Measurements from ENCODE around the gene LZTFL1.
A peak's percentile ranks its signal among the peaks of the same experiment; 100 is the strongest.

LZTFL1 gene

DNA sequence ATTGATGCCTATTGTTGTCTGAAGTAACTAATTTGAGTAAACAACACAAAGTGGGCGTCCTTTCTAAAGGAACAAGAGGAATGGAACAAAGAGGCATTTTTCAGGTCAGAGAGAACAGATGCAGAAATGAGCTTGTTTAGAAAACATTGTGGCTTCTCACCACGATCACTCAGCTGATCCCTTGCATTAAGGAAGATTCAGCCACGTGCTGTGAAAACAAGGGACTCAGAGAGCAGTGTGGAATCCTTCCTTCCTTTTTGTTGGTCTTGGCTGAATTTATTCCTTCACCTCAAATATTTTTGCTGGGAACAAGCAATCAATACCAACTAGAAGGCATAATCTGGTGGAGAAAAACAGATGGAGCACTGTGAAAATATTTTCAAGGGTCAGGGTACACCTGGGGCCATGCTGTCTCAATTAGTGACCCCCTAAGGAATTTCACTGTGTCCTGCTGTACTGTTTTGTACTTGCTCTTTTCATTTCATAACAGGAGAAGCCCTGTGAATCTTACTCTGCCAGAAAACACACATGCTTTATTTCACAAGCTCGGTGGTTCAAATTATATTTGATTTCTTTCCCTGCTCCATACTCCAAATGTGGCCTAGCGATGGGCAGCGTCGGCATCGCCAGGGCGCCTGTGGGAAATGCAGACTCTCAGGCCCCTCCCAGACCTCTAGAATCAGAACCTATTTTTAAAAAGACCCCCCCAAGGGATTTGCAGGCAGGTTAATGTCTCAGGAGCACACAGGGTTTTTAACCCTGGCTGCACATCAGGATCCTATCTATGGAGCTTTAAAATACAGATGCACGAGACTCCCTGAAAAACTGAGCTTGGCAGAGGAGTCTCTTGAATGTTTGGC, 34.0 kb downstream of the LZTFL1 start:
- peak; percentile 29 for DNase-seq (ENCODE audit: low spot score)

GRCh38 chr3:45807133-45807532, 34.8 kb downstream of the LZTFL1 start:
- no peak for DNase-seq (ENCODE audit: low spot score)

GRCh38 chr3:45806072-45806471, 35.8 kb downstream of the LZTFL1 start:
- DNase-seq (ENCODE audit: low spot score), result no peak

GRCh38 chr3:45803252-45803935, 38.5 kb downstream of the LZTFL1 start:
- no peak for DNase-seq (ENCODE audit: low spot score)

DNA sequence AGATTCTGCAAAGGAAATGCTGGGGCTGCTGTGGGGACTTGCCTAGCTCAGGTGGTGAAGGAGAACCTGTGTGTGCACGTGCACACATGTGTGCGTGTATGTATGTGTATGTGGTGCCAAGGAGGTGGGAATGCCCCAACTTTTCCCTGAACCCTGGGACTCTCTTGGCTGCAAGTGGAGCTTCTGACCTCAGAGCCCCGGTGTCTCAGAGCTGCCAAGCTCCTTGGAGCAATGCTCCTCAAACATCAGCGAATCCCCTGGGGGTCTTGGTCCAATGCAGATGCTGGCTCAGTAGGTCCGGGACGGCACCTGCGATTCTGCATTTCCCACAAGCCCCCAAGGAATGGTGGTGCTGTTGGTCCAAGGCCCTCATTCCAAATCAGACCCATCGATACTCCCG, 39.8 kb downstream of the LZTFL1 start:
- DNase-seq (ENCODE audit: low spot score), result no peak

DNA sequence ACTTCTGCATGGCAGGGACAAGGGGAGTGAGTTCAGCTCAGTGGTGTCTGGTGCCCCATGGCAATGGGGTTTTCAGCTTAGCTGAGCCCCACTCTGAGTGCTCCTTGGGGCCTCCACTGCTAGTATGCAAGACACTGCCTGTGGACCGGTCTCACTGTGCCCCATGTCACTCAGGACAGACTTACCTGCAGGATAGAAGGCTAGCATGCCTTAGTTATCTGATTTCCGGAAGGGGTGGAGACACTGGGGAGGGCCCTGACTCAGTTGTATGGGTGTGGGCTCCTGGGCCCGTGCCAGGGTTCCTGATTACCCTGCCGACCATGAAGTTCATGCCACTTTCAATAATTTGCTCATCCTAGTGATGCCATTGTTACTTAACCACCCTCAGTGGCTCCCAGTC, 41.3 kb downstream of the LZTFL1 start:
- DNase-seq (ENCODE audit: low spot score), result no peak

- no peak for DNase-seq (ENCODE audit: low spot score)
Observed at GRCh38 chr3:45799586-45799985, 42.3 kb downstream of the LZTFL1 start.

- DNase-seq (ENCODE audit: low spot score), result no peak
Observed at GRCh38 chr3:45798034-45798433, 43.9 kb downstream of the LZTFL1 start.

DNA sequence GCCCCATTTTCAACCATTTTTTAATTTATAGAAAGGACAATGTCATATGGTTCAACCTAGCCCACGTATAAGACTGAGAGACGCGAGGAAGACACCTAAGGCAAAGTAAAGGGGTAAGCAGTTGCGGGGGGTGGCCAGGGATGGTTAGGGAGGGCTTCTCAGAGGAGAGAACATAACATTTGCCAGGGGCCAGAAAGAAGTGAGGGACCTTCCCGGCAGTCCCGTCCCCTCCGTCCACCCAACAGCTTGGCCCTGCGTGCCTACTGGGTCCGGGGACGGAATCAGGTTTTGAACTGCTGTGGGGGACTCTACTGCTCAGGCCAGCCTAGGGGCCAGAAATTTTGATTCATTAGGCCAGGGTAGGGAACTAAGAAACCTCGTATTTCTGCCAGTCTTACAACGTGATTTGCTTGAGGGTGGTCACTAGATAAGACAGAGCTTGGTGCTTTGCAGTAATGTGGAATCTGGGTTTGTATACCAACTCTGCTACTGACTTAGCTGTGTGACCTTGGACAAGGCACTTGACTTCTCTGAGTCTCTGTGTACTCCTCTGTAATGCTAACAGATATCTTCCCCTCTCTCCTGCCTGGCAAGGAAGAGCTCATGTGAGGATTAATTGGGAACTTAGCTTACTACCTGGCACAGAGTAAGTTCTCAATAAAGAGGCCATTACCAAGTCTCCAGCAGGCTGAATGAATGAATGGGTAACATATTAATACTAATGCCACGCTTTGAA, 44.8 kb downstream of the LZTFL1 start:
- no peak for DNase-seq (ENCODE audit: low spot score)

- no peak for DNase-seq (ENCODE audit: low spot score)
Observed at GRCh38 chr3:45795882-45796765, 45.8 kb downstream of the LZTFL1 start, which contains the start of gene SLC6A20. TSS of gene SLC6A20 (minus strand) at chr3:45796536. CDS start at chr3:45796419, 117 bp downstream.

DNA sequence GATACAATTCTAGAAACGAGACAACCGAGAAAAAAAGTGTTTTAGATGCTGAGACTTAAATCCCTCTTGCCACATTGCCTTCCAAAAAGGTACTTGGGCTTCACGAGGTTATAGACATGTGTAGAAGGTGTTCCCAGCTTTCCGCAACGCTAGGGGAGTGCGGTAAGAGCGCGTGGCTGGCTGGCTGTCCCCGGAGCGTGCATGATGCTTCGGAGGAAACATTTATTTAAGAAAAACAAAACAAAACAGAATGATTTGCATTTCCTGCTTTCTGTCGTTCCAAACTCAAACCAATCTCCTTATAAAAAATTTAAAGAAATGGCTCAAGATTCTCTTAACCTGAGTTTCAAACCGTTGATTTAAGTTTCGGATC, 46.4 kb downstream of the LZTFL1 start:
- DNase-seq (ENCODE audit: low spot score), result no peak

DNA sequence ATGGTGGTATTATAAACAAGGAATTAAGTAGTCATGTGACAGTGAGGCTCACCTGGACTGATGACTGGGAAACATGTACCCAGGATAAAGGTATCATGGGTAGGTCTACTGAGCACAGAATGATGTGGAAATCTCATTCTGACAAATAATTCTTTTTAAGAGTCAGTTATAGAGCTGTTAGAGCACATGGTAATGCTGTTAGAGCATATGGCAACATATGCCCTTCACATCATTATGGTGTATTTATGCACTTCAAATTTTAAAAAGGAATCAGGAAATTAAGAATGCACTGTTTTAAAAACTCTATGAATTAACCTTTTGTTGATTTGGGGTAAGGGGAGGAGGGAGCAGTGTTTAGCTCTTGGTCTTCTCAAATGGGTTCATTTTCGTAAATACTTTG, 47.3 kb downstream of the LZTFL1 start:
- no peak for DNase-seq (ENCODE audit: low spot score)

GRCh38 chr3:45794177-45794560, 47.8 kb downstream of the LZTFL1 start:
- DNase-seq (ENCODE audit: low spot score), result no peak

DNA sequence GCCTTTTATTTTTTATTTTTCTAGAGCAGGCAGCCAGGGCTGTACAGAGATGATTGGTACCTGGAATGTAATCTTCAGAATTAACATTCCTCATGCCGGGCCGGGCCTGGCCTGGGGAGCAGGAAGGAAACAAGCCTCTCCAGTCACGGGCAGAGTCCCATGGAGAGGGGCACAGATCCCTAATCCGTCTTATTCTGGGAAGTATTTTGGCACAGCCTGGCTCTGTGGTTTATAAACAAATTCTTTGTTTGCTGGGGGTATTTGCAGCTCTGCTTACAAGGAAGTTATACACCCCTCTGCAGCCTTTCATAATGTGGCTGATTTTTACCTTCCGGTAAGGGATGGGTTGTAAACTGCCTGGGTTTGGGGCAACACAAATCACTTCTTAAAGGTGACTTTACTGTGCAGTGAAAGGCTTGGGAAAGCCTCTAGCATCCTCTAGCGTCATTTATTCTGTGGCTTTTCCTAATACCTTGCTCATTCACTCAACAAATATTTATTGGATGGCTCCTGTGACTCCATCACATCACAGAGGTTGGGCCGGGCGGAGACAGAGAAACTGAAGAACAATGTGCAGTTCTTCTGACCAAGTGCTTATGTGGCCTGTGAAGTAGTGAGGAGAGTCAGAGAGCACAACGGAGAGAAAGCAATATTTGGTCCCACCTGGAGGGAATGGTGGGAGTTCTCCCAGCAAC, 48.3 kb downstream of the LZTFL1 start:
- no peak for DNase-seq (ENCODE audit: low spot score)

DNA sequence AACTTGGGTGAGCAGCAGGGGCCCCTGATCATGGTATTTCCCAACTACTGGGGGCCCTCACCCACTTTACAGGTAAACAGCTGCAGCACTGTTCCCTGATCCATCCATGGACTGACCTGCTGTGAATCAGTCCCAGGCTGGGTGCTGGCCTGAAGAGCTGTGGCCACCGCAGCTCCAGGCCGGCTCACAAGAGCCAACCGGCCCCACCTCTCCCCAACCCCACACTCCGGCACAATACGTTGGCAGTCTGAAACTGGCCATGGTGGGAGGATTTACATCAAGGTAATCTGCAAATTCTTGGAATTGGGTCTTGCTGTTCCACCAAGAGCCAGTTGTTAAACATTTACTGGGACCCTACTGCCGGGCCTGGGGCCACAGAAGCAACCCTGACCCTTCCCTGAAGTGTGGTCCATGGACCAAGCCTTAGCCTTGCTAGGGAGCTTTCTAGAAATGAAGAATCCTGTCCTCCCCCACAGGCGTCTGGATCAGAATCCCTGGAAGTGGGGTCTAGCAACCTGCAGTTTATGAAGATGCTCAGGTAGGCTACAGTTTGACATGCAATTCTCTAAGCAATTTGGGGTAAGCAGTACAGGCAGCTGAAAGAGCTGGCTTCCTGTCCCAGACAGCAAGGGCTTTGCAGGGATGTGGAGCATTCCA, 49.3 kb downstream of the LZTFL1 start:
- no peak for DNase-seq (ENCODE audit: low spot score)

DNA sequence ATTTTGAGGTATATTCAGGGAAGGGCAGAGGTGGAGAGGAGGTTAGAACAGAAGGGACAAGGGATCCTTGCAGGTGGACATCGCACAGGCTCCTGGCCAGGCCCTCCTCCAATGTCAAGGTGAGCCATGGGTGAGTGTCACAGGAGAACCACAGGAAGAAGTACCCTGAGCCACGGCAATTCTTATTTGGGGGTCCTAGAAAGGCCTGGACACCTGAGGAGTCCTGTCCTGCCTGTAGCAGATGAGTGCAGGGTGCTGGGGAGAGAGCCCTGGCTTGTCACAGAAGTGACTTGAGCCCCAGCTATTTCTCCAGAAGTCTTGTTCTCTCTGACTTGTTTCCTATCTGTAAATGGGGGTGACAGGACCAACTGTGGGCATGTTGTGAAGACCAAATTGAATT, 49.9 kb downstream of the LZTFL1 start:
- DNase-seq (ENCODE audit: low spot score), result no peak

DNA sequence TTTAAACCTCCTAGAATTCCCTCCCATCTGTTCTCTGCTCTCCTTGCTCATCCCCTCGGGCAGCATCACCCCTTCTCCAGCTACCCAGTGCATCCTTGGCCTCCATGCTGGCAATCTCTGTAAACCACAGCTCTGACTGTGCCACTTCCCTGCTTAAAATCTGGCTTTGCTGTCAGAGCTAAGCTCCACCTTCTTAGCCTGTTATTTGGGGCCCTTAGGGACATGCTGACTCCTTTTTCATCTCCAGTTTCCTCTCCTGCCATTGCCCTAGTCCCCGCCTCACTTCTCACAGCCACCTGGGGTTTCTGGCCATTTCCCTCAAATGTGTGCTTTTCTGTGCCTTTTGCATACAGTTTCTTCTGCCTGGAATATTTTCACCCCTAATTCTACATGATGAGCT, 51.3 kb downstream of the LZTFL1 start:
- no peak for DNase-seq (ENCODE audit: low spot score)

GRCh38 chr3:45789235-45789812, 52.6 kb downstream of the LZTFL1 start:
- DNase-seq (ENCODE audit: low spot score), result no peak

GRCh38 chr3:45787551-45787950, 54.4 kb downstream of the LZTFL1 start:
- DNase-seq (ENCODE audit: low spot score), result no peak

DNA sequence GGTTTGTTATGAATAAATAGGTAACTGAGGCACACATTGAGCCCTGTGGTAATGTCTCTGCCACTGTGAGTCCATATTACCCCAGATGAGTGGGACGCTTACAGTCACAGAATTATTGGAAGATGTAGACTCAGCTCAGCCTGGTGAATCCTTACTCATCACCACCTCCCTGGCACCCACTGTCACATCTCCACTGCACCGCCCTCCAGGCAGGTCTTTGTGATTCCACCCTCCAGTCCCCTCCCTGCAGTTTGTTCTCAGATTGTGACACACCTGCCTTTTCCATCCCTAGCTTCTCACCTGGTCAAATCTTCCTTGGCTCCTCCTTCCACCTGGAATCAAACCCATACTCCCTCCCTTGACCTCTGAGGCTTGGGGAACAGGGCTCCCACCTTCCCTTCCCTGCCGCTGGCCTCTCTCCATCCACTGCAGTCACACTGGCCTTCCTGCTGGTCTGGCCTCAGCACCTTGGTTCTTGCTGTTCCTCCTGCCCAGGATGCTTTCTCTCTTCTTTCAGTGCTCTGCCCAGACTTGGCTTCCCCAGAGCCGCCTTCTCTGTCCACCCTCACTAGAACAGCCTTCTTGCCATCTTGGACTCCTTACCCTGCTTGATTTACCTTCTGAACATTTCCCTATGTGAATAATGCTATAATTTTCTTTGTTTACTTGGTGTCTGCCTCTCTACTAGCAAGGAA, 55.0 kb downstream of the LZTFL1 start:
- DNase-seq (ENCODE audit: low spot score), result no peak
